ENCODE measurements around the gene TMEM134. TPM values are rescaled to one million over a fixed set of nuclear protein-coding genes. Genes with fewer than 3 reads are reported as not detected.
A peak's percentile ranks its signal among the peaks of the same experiment; 100 is the strongest.

Gene TMEM134
- total and polyA plus RNA-seq, 7 donors: 54.6 to 137 (median 96.1) TPM

GRCh38 chr11:67506426-67507051, 37.5 kb upstream of the TMEM134 start:
- H3K9me3 ChIP-seq: no peaks in the 10 kb centered on the region
- WGBS, 2 donors: 46 to 85% methylated on average over 16 of the region's 16 CpGs
- peaks cover 9 to 38% (median 30%) of the 10 kb centered on the region in 3 donors for H3K27me3 ChIP-seq
- no peak for TF ChIP-seq EP300 (IDR thresholded peaks at IDR 0.05)
- TF ChIP-seq POLR2AphosphoS5 (IDR thresholded peaks at IDR 0.05): no peak
- TF ChIP-seq CTCF (IDR thresholded peaks at IDR 0.05): no peak
- no peak for TF ChIP-seq POLR2A (IDR thresholded peaks at IDR 0.05)
- H3K27ac ChIP-seq: peak overlapping the region; percentile 96 to 99 (median 97)
- H3K4me1 ChIP-seq: peaks cover 0 to 57% (median 48%) of the 10 kb centered on the region in 4 donors
- no peak overlapping the region for H3K4me3 ChIP-seq
- intact Hi-C loops (cut with DNase I): loop anchor here (2.0 to 5.0 kb wide), 6 partner anchors 24 to 239 kb away; partner anchors contain the start of genes AIP, GRK2, GSTP1 and RPS6KB2
- H3K36me3 ChIP-seq: peaks cover 0 to 7% (median 0%) of the 10 kb centered on the region in 4 donors
- peak; percentile 69 for DNase-seq

GRCh38 chr11:67505605-67506396, 36.8 kb upstream of the TMEM134 start:
- peaks cover 0 to 7% (median 0%) of the 10 kb centered on the region in 4 donors for H3K36me3 ChIP-seq
- peak; percentile 93 for DNase-seq
- H3K4me3 ChIP-seq: peak overlapping the region; percentile 8 to 61 (median 52)
- WGBS, 2 donors: 2 to 13% methylated on average over 17 of the region's 17 CpGs
- no peaks in the 10 kb centered on the region for H3K9me3 ChIP-seq
- H3K27me3 ChIP-seq: peaks cover 9 to 43% (median 30%) of the 10 kb centered on the region in 3 donors
- intact Hi-C loops (cut with DNase I): loop anchor here (1.0 to 5.0 kb wide), 7 partner anchors 23 to 238 kb away; partner anchors contain the start of genes AIP, GRK2, GSTP1 and RPS6KB2
- H3K4me1 ChIP-seq: peaks cover 0 to 57% (median 48%) of the 10 kb centered on the region in 4 donors
- peak overlapping the region; percentile 96 to 99 (median 97) for H3K27ac ChIP-seq
- TF ChIP-seq POLR2AphosphoS5 (IDR thresholded peaks at IDR 0.05): peak; percentile 34 to 64 (median 51)
- peak in 1 of 2 donors; percentile 49 for TF ChIP-seq POLR2A (IDR thresholded peaks at IDR 0.05)
- TF ChIP-seq CTCF (IDR thresholded peaks at IDR 0.05): peak; percentile 87 to 94 (median 91)
- no peak for TF ChIP-seq EP300 (IDR thresholded peaks at IDR 0.05)

GRCh38 chr11:67504950-67505581, 36.0 kb upstream of the TMEM134 start, which contains the start of gene PITPNM1:
Gene PITPNM1 (minus strand): TSS chr11:67505363. CDS start chr11:67504180, 1,183 bp downstream.
- WGBS, 2 donors: 1% methylated on average over 58 of the region's 58 CpGs
- Histone ChIP-seq H3K4me3 (peak within 1 kb of the TSS; percentile 27 to 61 (median 52)), H3K27ac (peak within 1 kb of the TSS; percentile 96 to 99 (median 97)), H3K36me3 (peaks cover 0 to 7% (median 0%) of the 10 kb centered on the region in 4 donors), H3K27me3 (peaks cover 9 to 43% (median 30%) of the 10 kb centered on the region in 3 donors), H3K9me3 (no peaks in the 10 kb centered on the region), H3K4me1 (peaks cover 0 to 57% (median 48%) of the 10 kb centered on the region in 4 donors)
- intact Hi-C loops (cut with DNase I): loop anchor here (1.0 to 5.0 kb wide), 4 partner anchors 77 to 238 kb away; partner anchors contain the start of genes GRK2, GSTP1 and RPS6KB2
- peak in 3 of 4 donors; percentile 21 to 41 (median 33) for TF ChIP-seq POLR2AphosphoS5 (IDR thresholded peaks at IDR 0.05)
- no peak for TF ChIP-seq POLR2A (IDR thresholded peaks at IDR 0.05)
- DNase-seq: peak; percentile 80

GRCh38 chr11:67504005-67504949, 35.2 kb upstream of the TMEM134 start:
- no peak for DNase-seq
- intact Hi-C loops (cut with DNase I): no loop called here
- H3K9me3 ChIP-seq: no peaks in the 10 kb centered on the region
- TF ChIP-seq EP300 (IDR thresholded peaks at IDR 0.05) (no peak), CTCF (IDR thresholded peaks at IDR 0.05) (no peak), POLR2A (IDR thresholded peaks at IDR 0.05) (no peak), POLR2AphosphoS5 (IDR thresholded peaks at IDR 0.05) (no peak)
- H3K36me3 ChIP-seq: peaks cover 0 to 7% (median 0%) of the 10 kb centered on the region in 4 donors
- H3K4me3 ChIP-seq: peak overlapping the region; percentile 27 to 61 (median 52)
- H3K27me3 ChIP-seq: peaks cover 9 to 43% (median 30%) of the 10 kb centered on the region in 3 donors
- peaks cover 0 to 56% (median 48%) of the 10 kb centered on the region in 4 donors for H3K4me1 ChIP-seq
- H3K27ac ChIP-seq: peak overlapping the region; percentile 96 to 99 (median 97)
- WGBS, 2 donors: 1 to 2% methylated on average over 101 of the region's 101 CpGs

Measured in sigmoid colon (tissue), 7 donors.